Common myeloid progenitor, CD34-positive (primary cell): Measurements from ENCODE around the gene MDM1.

Source experiments
- CTCF ChIA-PET: fragments of 350-600 bp; sonication (Branson Sonifier 250); formaldehyde crosslinking; loops from one replicate; lab custom pipeline; 2021; ENCODE audit warnings: antibody characterized with exemption; lab: Charles Lee
- POLR2A ChIA-PET: fragments of 350-600 bp; sonication (Branson Sonifier 250); formaldehyde crosslinking; loops from one replicate; lab custom pipeline; 2021; ENCODE audit warnings: antibody characterized with exemption; lab: Charles Lee
- DNase-seq, 3 donors: peaks; one replicate each; pipeline versions ENCODE4 v3.0.0 to v3.0.0-alpha.2; 2013
- H3K27ac ChIP-seq, 2 experiments: 1 replicate in 1 of 2; 2 replicates in 1 of 2; pipeline ENCODE4 v1.7.0; 2013; ENCODE audit warnings: inconsistent platforms in 2 of 2, low read length in 2 of 2, mild to moderate bottlenecking in 2 of 2, low read depth in 1 of 2, moderate library complexity in 1 of 2; ENCODE audit not compliant: severe bottlenecking in 2 of 2, insufficient read depth in 1 of 2, poor library complexity in 1 of 2
- H3K27me3 ChIP-seq, 5 experiments: replicated peaks in 2 of 5; 1 replicate in 3 of 5; 2 replicates in 2 of 5; pipeline versions ENCODE4 v1.6.1 to v1.7.0; 2013; ENCODE audit warnings: low read length in 4 of 5, mild to moderate bottlenecking in 2 of 5, moderate library complexity in 2 of 5, inconsistent platforms in 1 of 5; ENCODE audit not compliant: insufficient read depth in 5 of 5, control insufficient read depth in 4 of 5
- H3K36me3 ChIP-seq, 4 experiments: 1 replicate in 2 of 4; 2 replicates in 2 of 4; pipeline versions ENCODE4 v1.6.1 to v1.7.0; 2013; ENCODE audit warnings: low read length in 3 of 4, control low read depth in 1 of 4, mild to moderate bottlenecking in 1 of 4; ENCODE audit not compliant: control insufficient read depth in 4 of 4, insufficient read depth in 4 of 4
- H3K4me1 ChIP-seq, 4 experiments: 1 replicate in 3 of 4; 2 replicates in 1 of 4; pipeline versions ENCODE4 v1.6.1 to v1.7.1; 2013; ENCODE audit warnings: low read length in 3 of 4, mild to moderate bottlenecking in 3 of 4, control low read depth in 1 of 4, inconsistent platforms in 1 of 4, moderate library complexity in 1 of 4; ENCODE audit not compliant: control insufficient read depth in 4 of 4, insufficient read depth in 4 of 4; ENCODE audit errors: control extremely low read depth in 1 of 4
- H3K4me3 ChIP-seq, 7 experiments: 1 replicate in 4 of 7; 2 replicates in 3 of 7; pipeline versions ENCODE4 v1.5.1 to v1.7.0; 2013; ENCODE audit warnings: mild to moderate bottlenecking in 7 of 7, low read length in 6 of 7, moderate library complexity in 6 of 7, inconsistent platforms in 2 of 7, low read depth in 2 of 7, control low read depth in 1 of 7; ENCODE audit not compliant: insufficient read depth in 4 of 7, control insufficient read depth in 1 of 7; ENCODE audit errors: extremely low read depth in 1 of 7
- H3K9me3 ChIP-seq, 5 experiments: 1 replicate in 4 of 5; 2 replicates in 1 of 5; pipeline versions ENCODE4 v1.6.1 to v1.7.1; 2013; ENCODE audit warnings: low read length in 4 of 5, mild to moderate bottlenecking in 2 of 5, inconsistent platforms in 1 of 5, low read depth in 1 of 5, moderate library complexity in 1 of 5; ENCODE audit not compliant: control insufficient read depth in 4 of 5, insufficient read depth in 2 of 5; ENCODE audit errors: control extremely low read depth in 1 of 5
- WGBS: methylation state at CpG from one replicate; pipeline ENCODE4 v1.1.5; 2013; ENCODE audit not compliant: insufficient coverage; 5-methylcytosine and 5-hydroxymethylcytosine counted together

The MDM1 gene

DNA sequence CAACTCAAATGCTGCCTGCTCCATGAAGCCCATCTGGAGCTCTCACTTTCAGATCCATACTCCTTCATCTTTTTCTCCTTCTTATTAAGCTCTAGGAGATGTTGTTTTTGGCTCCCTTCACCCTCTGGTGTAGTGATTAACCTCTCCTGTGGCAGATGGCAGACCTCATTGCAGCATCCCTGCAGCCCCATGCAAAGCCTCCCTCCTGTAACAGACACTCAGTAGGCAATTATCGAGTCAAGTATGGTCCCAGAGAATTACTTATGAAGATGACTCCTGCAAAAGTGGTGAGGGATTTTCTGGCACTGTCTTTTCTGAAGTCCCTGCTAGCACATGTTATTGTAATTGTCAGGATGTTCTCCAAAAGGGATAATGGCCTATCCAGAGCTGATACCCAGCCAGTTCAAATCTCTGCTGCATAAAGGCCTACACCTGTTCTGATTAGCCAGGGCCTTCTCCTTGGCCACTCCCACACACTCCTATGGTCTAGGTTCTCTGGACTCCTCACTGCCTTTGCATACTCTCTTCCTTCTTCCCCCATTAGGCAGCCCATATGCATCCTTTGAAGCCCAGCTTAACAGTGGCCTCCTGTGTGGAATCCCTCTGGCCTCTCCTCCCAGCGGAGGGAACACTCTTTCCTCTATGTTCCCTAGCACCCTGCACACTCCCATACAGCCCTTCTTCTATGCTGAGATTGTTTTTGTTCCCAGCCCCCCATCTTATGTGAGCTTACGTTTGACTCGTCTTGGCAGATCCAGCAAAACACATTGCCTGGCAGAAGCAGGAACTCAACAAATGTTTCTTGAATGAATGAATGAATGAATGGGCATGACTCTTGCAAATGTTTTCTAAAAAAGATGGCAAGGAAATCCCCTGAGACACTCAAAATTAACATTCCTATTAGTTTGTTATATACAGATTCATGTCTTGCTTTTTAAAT is 43.9 kb upstream of the MDM1 start:
- ChIA-PET POLR2A (no interaction called here), CTCF (interaction anchor here (1.0 to 4.8 kb wide), 5 partner anchors 11 to 43 kb away, joined by 3 to 23 read pairs (median 3); no protein-coding TSS in a partner anchor)
- no peak for DNase-seq
- peaks cover 30 to 83% (median 73%) of the 10 kb centered on the region in 4 experiments for H3K4me1 ChIP-seq
- WGBS: 96% methylated on average over 3 of the region's 4 CpGs
- H3K27me3 ChIP-seq: no peaks in the 10 kb centered on the region
- no peaks in the 10 kb centered on the region for H3K9me3 ChIP-seq
- H3K27ac ChIP-seq: no peak overlapping the region
- no peak overlapping the region for H3K4me3 ChIP-seq
- H3K36me3 ChIP-seq: no peaks in the 10 kb centered on the region

DNA sequence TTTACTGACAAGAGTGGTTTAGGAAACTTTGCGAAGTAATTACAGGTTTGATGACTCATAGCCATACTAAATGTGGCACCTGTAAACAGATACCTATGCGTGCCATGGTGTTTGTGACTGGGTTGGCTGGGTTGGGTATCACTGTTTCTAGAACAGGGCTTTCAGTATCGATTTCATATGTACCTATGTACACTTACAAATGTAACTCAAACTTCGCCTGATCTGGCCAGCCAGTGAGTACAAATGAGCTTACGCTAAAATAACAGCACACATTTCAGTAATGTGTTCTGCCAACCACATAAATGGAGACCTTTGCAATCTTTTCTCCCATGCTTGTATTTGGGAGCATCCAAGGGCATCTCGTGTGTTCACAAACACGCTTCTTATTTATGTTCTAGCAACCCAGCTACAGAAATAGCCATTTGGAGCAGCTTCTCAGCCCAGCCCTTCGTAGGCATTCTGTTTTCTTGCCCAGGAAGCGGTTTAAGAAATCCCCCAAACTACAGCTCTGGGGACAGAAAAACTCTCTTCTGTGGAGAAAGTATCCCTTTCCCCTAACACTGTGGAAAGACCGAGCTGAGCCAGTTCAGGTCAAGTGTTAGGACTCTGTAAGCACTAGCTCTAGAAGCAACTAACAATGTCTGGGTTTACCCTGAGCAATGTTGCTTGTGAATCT is 42.3 kb upstream of the MDM1 start:
- ChIA-PET CTCF (interaction anchor here (0.9 to 2.7 kb wide), 7 partner anchors 8 to 245 kb away, joined by 3 to 9 read pairs (median 4); no protein-coding TSS in a partner anchor), POLR2A (interaction anchor here (1.3 kb wide), 1 partner anchor 9 kb away, joined by 6 read pairs; no protein-coding TSS in a partner anchor)
- H3K9me3 ChIP-seq: no peaks in the 10 kb centered on the region
- WGBS: 88% methylated on average over 9 of the region's 10 CpGs
- peaks cover 22 to 83% (median 72%) of the 10 kb centered on the region in 4 experiments for H3K4me1 ChIP-seq
- H3K4me3 ChIP-seq: no peak overlapping the region
- peak overlapping the region in 1 of 2 experiments; percentile 8 for H3K27ac ChIP-seq
- peak in 2 of 3 donors; percentile 52 to 70 for DNase-seq
- no peaks in the 10 kb centered on the region for H3K36me3 ChIP-seq
- H3K27me3 ChIP-seq: no peaks in the 10 kb centered on the region

DNA sequence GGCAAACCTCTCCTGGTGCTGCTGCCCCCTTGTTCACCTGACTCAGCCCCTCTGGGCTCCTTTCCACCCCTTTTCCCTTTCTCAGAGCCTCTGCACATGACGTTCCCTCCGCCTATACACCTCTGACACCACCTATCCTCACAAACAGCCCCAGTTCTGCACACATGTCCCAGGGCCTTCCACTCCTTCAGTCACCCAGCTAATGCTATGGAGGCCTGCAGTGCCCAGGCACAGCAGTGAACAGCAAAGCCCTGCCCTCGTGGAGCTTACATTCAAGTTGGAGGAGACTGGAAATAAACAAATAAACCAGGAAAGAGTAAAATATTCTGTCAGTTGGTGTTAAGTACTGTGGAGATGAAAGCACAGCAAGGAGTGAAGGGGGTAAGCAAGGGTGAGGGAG is 38.5 kb upstream of the MDM1 start:
- ChIA-PET CTCF (interaction anchor here (0.9 to 2.0 kb wide), 3 partner anchors 9 to 16 kb away, joined by 3 to 8 read pairs (median 5); no protein-coding TSS in a partner anchor), POLR2A (no interaction called here)
- no peaks in the 10 kb centered on the region for H3K36me3 ChIP-seq
- DNase-seq: no peak
- no peaks in the 10 kb centered on the region for H3K9me3 ChIP-seq
- no peak overlapping the region for H3K4me3 ChIP-seq
- H3K27ac ChIP-seq: peak overlapping the region in 1 of 2 experiments; percentile 47
- WGBS: 100% methylated on average over 3 of the region's 3 CpGs
- peaks cover 25 to 88% (median 73%) of the 10 kb centered on the region in 4 experiments for H3K4me1 ChIP-seq
- H3K27me3 ChIP-seq: no peaks in the 10 kb centered on the region

DNA sequence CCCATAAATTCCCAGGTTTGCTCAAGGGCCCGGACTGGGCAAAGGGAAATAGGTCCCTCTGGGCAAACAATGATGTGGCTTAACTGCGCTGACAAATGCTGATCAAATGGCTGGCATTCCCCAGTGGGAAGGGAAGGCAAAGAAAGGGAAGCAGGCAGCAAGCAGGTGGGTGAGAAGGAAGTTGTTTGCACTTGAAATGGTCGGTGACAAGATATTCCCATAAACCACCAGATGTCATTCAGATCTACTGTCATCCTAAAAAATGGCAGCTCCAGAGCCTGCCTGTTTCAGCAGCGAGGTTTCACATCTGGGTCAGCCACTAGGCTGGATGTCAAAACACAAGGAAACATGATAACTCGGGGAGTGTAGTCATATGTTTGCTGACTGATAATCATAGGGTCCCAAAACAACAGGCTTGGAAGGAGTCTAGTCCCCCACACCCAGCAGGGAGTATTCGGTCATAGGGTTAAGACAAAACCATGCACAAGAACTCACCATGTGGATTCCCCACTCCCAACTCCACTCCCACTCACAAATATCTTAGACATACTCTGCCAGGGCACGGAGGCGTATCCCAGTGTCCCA is 37.9 kb upstream of the MDM1 start:
- Histone ChIP-seq H3K4me1 (peaks cover 25 to 87% (median 75%) of the 10 kb centered on the region in 4 experiments), H3K27me3 (no peaks in the 10 kb centered on the region), H3K4me3 (no peak overlapping the region), H3K9me3 (no peaks in the 10 kb centered on the region), H3K27ac (peak overlapping the region in 1 of 2 experiments; percentile 47), H3K36me3 (no peaks in the 10 kb centered on the region)
- ChIA-PET POLR2A (no interaction called here), CTCF (interaction anchor here (0.9 to 2.0 kb wide), 3 partner anchors 9 to 17 kb away, joined by 3 to 8 read pairs (median 5); no protein-coding TSS in a partner anchor)
- no peak for DNase-seq
- WGBS: 83% methylated on average over 6 of the region's 8 CpGs

DNA sequence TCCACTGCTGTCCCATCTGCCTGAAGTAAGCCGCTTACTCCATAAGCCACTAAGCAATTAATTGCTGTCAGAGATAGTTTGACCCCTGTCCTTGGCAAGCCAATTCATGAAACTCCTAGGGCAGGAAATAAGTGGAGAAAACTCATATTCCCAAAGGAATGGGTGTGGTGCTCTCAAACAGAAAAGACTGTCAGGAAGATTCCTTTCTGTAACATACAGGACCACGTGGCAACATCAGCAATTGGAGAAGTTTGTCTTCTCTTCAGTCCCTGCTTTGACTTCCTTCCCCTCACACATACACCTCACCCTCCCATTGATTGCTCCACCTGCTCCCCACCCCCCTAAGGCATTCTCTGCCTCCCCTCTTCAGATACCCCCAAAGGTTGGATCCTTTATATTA is 36.2 kb upstream of the MDM1 start:
- H3K4me3 ChIP-seq: no peak overlapping the region
- ChIA-PET CTCF (interaction anchor here (4.4 kb wide), 1 partner anchor 13 kb away, joined by 41 read pairs; no protein-coding TSS in a partner anchor), POLR2A (interaction anchor here (1.8 kb wide), 1 partner anchor 13 kb away, joined by 5 read pairs; no protein-coding TSS in a partner anchor)
- H3K27ac ChIP-seq: peak overlapping the region; percentile 81 to 91
- H3K4me1 ChIP-seq: peaks cover 33 to 88% (median 78%) of the 10 kb centered on the region in 4 experiments
- DNase-seq: peak in 2 of 3 donors; percentile 52 to 62
- no peaks in the 10 kb centered on the region for H3K9me3 ChIP-seq
- no peaks in the 10 kb centered on the region for H3K27me3 ChIP-seq
- WGBS: 0% methylated on average over 1 of the region's 2 CpGs
- no peaks in the 10 kb centered on the region for H3K36me3 ChIP-seq

DNA sequence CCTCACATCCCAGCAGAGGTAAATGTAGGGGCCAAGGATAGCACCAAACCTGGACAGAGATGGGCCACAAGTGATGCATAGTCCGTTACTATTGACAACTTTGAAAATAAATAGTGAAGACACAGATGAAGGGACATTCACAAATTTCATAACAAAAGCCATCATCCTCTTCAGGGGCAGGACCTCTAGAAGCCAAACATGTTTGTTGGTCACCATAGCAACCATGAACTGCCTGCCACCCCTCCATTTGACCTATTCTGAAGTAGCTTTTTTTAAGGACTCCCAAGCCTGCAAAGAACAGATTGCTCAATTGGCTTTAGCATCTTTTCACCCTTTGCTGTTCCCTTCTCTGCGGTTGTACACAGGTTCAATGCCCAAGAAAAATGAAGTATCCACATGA is 35.7 kb upstream of the MDM1 start:
- H3K27me3 ChIP-seq: no peaks in the 10 kb centered on the region
- H3K36me3 ChIP-seq: no peaks in the 10 kb centered on the region
- peak overlapping the region; percentile 81 to 91 for H3K27ac ChIP-seq
- no peak overlapping the region for H3K4me3 ChIP-seq
- peak; percentile 78 to 94 (median 94) for DNase-seq
- ChIA-PET POLR2A (interaction anchor here (1.8 kb wide), 1 partner anchor 13 kb away, joined by 5 read pairs; no protein-coding TSS in a partner anchor), CTCF (interaction anchor here (4.4 kb wide), 1 partner anchor 13 kb away, joined by 41 read pairs; no protein-coding TSS in a partner anchor)
- peaks cover 34 to 90% (median 78%) of the 10 kb centered on the region in 4 experiments for H3K4me1 ChIP-seq
- no peaks in the 10 kb centered on the region for H3K9me3 ChIP-seq
- 92% methylated on average over 1 of the region's 2 CpGs for WGBS
